ENCODE results near the gene TMEM95.

DNA sequence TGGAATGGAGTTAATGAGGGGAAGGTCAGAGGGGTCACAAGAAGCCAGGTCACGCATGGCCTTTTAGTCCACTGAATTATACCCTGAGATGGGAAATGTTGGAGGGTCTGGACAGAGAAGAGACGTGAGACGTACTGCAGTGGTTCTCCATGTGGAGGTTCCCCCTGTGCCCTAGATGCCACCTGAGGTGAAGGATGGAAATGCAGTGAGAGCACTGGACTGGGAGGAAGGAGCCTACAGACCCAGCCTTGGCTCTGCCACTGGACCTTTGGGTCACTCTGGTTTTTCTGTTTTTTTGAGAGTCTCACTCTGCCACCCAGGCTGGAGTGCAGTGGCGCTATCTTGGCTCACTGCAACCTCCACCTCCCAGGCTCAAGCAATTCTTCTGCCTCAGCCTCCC lies 41.2 kb downstream of the TMEM95 start:
- TF ChIP-seq EZH2 (IDR thresholded peaks at IDR 0.05; ENCODE audit: low read depth, unreplicated experiment) (no peak), CTCF (conservative IDR thresholded peaks at IDR 0.05; ENCODE audit: low read depth in 2 of 2) (no peak), ETS1 (IDR thresholded peaks at IDR 0.05) (no peak), POLR2AphosphoS5 (IDR thresholded peaks at IDR 0.05; ENCODE audit: low read depth) (no peak), CREB1 (CRISPR knock-in tag; IDR thresholded peaks at IDR 0.05; ENCODE audit: low read depth) (no peak), JUNB (IDR thresholded peaks at IDR 0.05; ENCODE audit: unreplicated experiment) (no peak), REST (IDR thresholded peaks at IDR 0.05; ENCODE audit: unreplicated experiment) (no peak), STAT1 (IDR thresholded peaks at IDR 0.05; ENCODE audit: unreplicated experiment) (no peak)

Data from GM23338 (cell line).